ENCODE measurements around the gene EFEMP2.

DNA sequence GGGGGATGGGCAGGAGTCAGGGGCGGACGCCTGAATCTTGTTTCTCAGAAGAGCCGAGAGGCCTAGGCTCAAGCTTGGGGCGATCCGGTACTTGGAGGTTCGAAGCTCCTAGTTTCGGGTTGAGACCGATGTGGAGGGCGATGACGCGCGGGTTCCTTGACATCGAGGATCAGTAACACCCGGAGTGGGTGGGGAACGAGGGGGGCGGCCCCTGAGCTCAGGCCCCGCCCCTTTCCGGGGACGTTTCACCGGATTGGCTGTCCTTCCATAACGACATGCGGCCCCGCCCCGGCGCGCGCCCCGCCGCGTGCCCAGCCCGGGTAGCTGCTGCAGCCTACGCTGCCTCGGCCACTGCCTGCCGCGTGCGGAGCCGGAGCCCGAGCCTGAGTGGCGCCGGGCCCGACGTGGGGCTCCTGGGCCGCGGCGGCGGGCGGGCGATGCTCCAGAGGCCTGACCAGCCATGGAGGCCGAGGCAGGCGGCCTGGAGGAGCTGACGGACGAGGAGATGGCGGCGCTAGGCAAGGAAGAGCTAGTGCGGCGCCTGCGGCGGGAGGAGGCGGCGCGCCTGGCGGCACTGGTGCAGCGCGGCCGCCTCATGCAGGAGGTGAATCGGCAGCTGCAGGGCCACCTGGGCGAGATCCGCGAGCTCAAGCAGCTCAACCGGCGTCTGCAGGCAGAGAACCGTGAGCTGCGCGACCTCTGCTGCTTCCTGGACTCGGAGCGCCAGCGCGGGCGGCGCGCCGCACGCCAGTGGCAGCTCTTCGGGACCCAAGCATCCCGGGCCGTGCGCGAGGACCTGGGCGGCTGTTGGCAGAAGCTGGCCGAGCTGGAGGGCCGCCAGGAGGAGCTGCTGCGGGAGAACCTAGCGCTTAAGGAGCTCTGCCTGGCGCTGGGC is 18.0 kb upstream of the EFEMP2 start, which contains the start of gene CCDC85B:
- TF ChIP-seq MYC (IDR thresholded peaks at IDR 0.05; ENCODE audit: low read depth, low read length) (peak; percentile 96), CTCF (IDR thresholded peaks at IDR 0.05; ENCODE audit: low read depth, low read length) (peak; percentile 3), POLR2A (IDR thresholded peaks at IDR 0.05; ENCODE audit: extremely low read depth, insufficient read length) (peak; percentile 99)

Data from NB4 (cell line).